ENCODE data around the gene ANKS6.

ANKS6 gene

GRCh38 chr9:98727428-98727827 is 68.9 kb downstream of the ANKS6 start:
- no peak for DNase-seq (ENCODE audit: low read depth)
- no peak for TF ChIP-seq CTCF (IDR thresholded peaks at IDR 0.05; ENCODE audit: insufficient read depth, low read depth, low read length, missing control alignments)

GRCh38 chr9:98726735-98727134 is 69.6 kb downstream of the ANKS6 start:
- no peak for DNase-seq (ENCODE audit: low read depth)
- no peak overlapping the region for H3K4me3 ChIP-seq (ENCODE audit: low read length)
- no peak for TF ChIP-seq CTCF (IDR thresholded peaks at IDR 0.05; ENCODE audit: insufficient read depth, low read depth, low read length, missing control alignments)

More at GRCh38 chr9:98727428-98727827, 68.9 kb downstream of the ANKS6 start:
- no peak overlapping the region for H3K4me3 ChIP-seq (ENCODE audit: low read length)

- TF ChIP-seq CTCF (IDR thresholded peaks at IDR 0.05; ENCODE audit: insufficient read depth, low read depth, low read length, missing control alignments) = no peak
- H3K4me3 ChIP-seq (ENCODE audit: low read length) = no peak overlapping the region
- no peak for DNase-seq (ENCODE audit: low read depth)
These were observed 71.4 kb downstream of the ANKS6 start for GRCh38 chr9:98724810-98725530.

- no peak for TF ChIP-seq CTCF (IDR thresholded peaks at IDR 0.05; ENCODE audit: insufficient read depth, low read depth, low read length, missing control alignments)
- no peak for DNase-seq (ENCODE audit: low read depth)
- H3K4me3 ChIP-seq (ENCODE audit: low read length) = no peak overlapping the region
These were observed 74.7 kb downstream of the ANKS6 start for GRCh38 chr9:98721643-98722042.

- H3K4me3 ChIP-seq (ENCODE audit: low read length) = no peak overlapping the region
- no peak for DNase-seq (ENCODE audit: low read depth)
- TF ChIP-seq CTCF (IDR thresholded peaks at IDR 0.05; ENCODE audit: insufficient read depth, low read depth, low read length, missing control alignments) = no peak
These were observed 76.0 kb downstream of the ANKS6 start for GRCh38 chr9:98720402-98720801.

GRCh38 chr9:98719055-98719454 is 77.3 kb downstream of the ANKS6 start:
- DNase-seq (ENCODE audit: low read depth) = no peak
- H3K4me3 ChIP-seq (ENCODE audit: low read length) = no peak overlapping the region
- TF ChIP-seq CTCF (IDR thresholded peaks at IDR 0.05; ENCODE audit: insufficient read depth, low read depth, low read length, missing control alignments) = no peak

- no peak for DNase-seq (ENCODE audit: low read depth)
- TF ChIP-seq CTCF (IDR thresholded peaks at IDR 0.05; ENCODE audit: insufficient read depth, low read depth, low read length, missing control alignments) = no peak
- no peak overlapping the region for H3K4me3 ChIP-seq (ENCODE audit: low read length)
These were observed 81.5 kb downstream of the ANKS6 start for GRCh38 chr9:98714833-98715232.
